SKM-1 (cell line): ENCODE data around the gene SMIM43.
A peak's percentile ranks its signal among the peaks of the same experiment; 100 is the strongest.

Source experiments
- DNase-seq: peaks from one replicate; lab custom pipeline; 2025; ENCODE audit not compliant: unreplicated experiment; lab: John Stamatoyannopoulos, UW

SMIM43 gene

GRCh38 chr4:121764702-121765367 is at the start of gene SMIM43:
TSS of gene SMIM43 (minus strand) at chr4:121765164. CDS start at chr4:121765105, 59 bp downstream.
- no peak for DNase-seq

GRCh38 chr4:121814756-121815155 is 49.8 kb upstream of the SMIM43 start:
- DNase-seq, result no peak

- DNase-seq, result no peak
Measured at GRCh38 chr4:121811122-121811521, 46.2 kb upstream of the SMIM43 start.

GRCh38 chr4:121806411-121806810 is 41.4 kb upstream of the SMIM43 start:
- no peak for DNase-seq

GRCh38 chr4:121801715-121802075 is 36.7 kb upstream of the SMIM43 start:
- DNase-seq, result no peak

- peak; percentile 75 for DNase-seq
Measured at GRCh38 chr4:121800961-121801714, 36.2 kb upstream of the SMIM43 start, which contains the start of gene EXOSC9. TSS of gene EXOSC9 (plus strand) at chr4:121801323. CDS start at chr4:121801425, 102 bp downstream.

- DNase-seq, result no peak
Measured at GRCh38 chr4:121800638-121800960, 35.6 kb upstream of the SMIM43 start.

- DNase-seq, result no peak
Measured at GRCh38 chr4:121799867-121800501, 35.0 kb upstream of the SMIM43 start.

GRCh38 chr4:121799208-121799823 is 34.4 kb upstream of the SMIM43 start:
- no peak for DNase-seq

GRCh38 chr4:121796283-121796682 is 31.3 kb upstream of the SMIM43 start:
- DNase-seq, result no peak

GRCh38 chr4:121794505-121795188 is 29.7 kb upstream of the SMIM43 start:
- no peak for DNase-seq

GRCh38 chr4:121792966-121793365 is 28.0 kb upstream of the SMIM43 start:
- DNase-seq, result no peak

- DNase-seq, result no peak
Measured at GRCh38 chr4:121791481-121791880, 26.5 kb upstream of the SMIM43 start.

GRCh38 chr4:121790976-121791375 is 26.0 kb upstream of the SMIM43 start:
- DNase-seq, result no peak

- no peak for DNase-seq
Measured at GRCh38 chr4:121789960-121790829, 25.2 kb upstream of the SMIM43 start.

- DNase-seq, result no peak
Measured at GRCh38 chr4:121789455-121789854, 24.5 kb upstream of the SMIM43 start.

GRCh38 chr4:121788896-121789295 is 23.9 kb upstream of the SMIM43 start:
- DNase-seq, result no peak

GRCh38 chr4:121786221-121786620 is 21.3 kb upstream of the SMIM43 start:
- no peak for DNase-seq

GRCh38 chr4:121785479-121785878 is 20.5 kb upstream of the SMIM43 start:
- no peak for DNase-seq

- DNase-seq, result no peak
Measured at GRCh38 chr4:121784975-121785374, 20.0 kb upstream of the SMIM43 start.
